HepG2 (cell line): ENCODE data around the gene UBC. TPM values are rescaled to one million over a fixed set of nuclear protein-coding genes. Genes with fewer than 3 reads are reported as not detected.
A peak's percentile ranks its signal among the peaks of the same experiment; 100 is the strongest.

Experiments
- DR1 ChIP-seq: sonication (generic); formaldehyde crosslinking; IDR thresholded peaks from 2 replicates; pipeline ENCODE4 v1.8.0; 2021; ENCODE audit warnings: mild to moderate bottlenecking, missing genetic modification reagents, inconsistent platforms
- ETV5 ChIP-seq: IDR thresholded peaks from 2 replicates; pipeline ENCODE4 v1.6.1; 2018; ENCODE audit warnings: missing biosample characterization, missing genetic modification reagents, inconsistent platforms, borderline replicate concordance
- MBNL3 ChIP-seq: fragments of 250-450 bp; sonication (Bioruptor Pico); conservative IDR thresholded peaks from 2 replicates; pipeline ENCODE4 v1.8.0; 2022; ENCODE audit warnings: mild to moderate bottlenecking, inconsistent platforms
- RFX3 ChIP-seq: IDR thresholded peaks from 2 replicates; pipeline ENCODE4 v1.6.1; 2016; ENCODE audit warnings: missing biosample characterization, missing genetic modification reagents
- RXRA ChIP-seq: sonication (generic); formaldehyde crosslinking; IDR thresholded peaks from 2 replicates; pipeline ENCODE4 v1.5.1; 2020; ENCODE audit warnings: missing genetic modification reagents
- ZBTB20 ChIP-seq: sonication (generic); formaldehyde crosslinking; IDR thresholded peaks from 2 replicates; pipeline ENCODE4 v1.8.1; 2023; ENCODE audit warnings: missing genetic modification reagents, low read depth, mild to moderate bottlenecking, borderline replicate concordance
- ZFYVE20 ChIP-seq: sonication (generic); formaldehyde crosslinking; IDR thresholded peaks from 2 replicates; pipeline ENCODE4 v1.8.0; 2023; ENCODE audit warnings: low read depth, mild to moderate bottlenecking, moderate library complexity, missing genetic modification reagents, borderline replicate concordance
- ZNF160 ChIP-seq: sonication (generic); formaldehyde crosslinking; IDR thresholded peaks from 2 replicates; pipeline ENCODE4 v1.8.0; 2022; ENCODE audit warnings: mild to moderate bottlenecking, inconsistent platforms, missing genetic modification reagents
- ZNF337 ChIP-seq: sonication (generic); formaldehyde crosslinking; IDR thresholded peaks from 2 replicates; pipeline ENCODE4 v1.5.1; 2020; ENCODE audit warnings: missing genetic modification reagents, low read depth, mild to moderate bottlenecking, borderline replicate concordance
- ZNF451 ChIP-seq: sonication (generic); formaldehyde crosslinking; IDR thresholded peaks from 2 replicates; pipeline ENCODE4 v1.5.0; 2020; ENCODE audit warnings: mild to moderate bottlenecking, missing genetic modification reagents
- ZNF713 ChIP-seq: sonication (generic); formaldehyde crosslinking; IDR thresholded peaks from 2 replicates; pipeline ENCODE4 v1.4.0; 2020; ENCODE audit warnings: mild to moderate bottlenecking, missing genetic modification reagents
- ZNF766 ChIP-seq: sonication (generic); formaldehyde crosslinking; IDR thresholded peaks from 2 replicates; pipeline ENCODE4 v1.5.0; 2020; ENCODE audit warnings: missing genetic modification reagents, borderline replicate concordance
- polyA plus RNA-seq, 8 experiments: library from polyadenylated mRNA; depleted of rRNA in 3 of 8; stranded (reverse) in 7 of 8; unstranded in 1 of 8; fragments of >200 nt; fragmentation: Illumina TruSeq in 4 of 8; extraction: Trizol in 4 of 8; gene quantifications; 2 replicates each; pipeline versions ENCODE4 v1.2.1 to v1.2.3, GENCODE V29; 2011 to 2016; ENCODE audit warnings: low read depth in 4 of 8, missing spikeins in 1 of 8, mixed read lengths in 1 of 8; ENCODE audit not compliant: insufficient read depth in 1 of 8
- total RNA-seq, 5 experiments: library from RNA; depleted of rRNA; stranded (reverse); fragments of >200 nt; fragmentation: Illumina TruSeq; extraction: Trizol; gene quantifications; 2 replicates each; pipeline ENCODE4 v1.2.3, GENCODE V29; 2016; ENCODE audit warnings: low read depth in 1 of 5
- TF ChIP-seq, protein P1 (sequence below): sonication (generic); formaldehyde crosslinking; IDR thresholded peaks from 2 replicates; pipeline ENCODE4 v1.5.0; 2020; ENCODE audit warnings: mild to moderate bottlenecking, missing genetic modification reagents
- TF ChIP-seq, protein P2 (sequence below): sonication (generic); formaldehyde crosslinking; IDR thresholded peaks from 2 replicates; pipeline ENCODE4 v1.4.0; 2020; ENCODE audit warnings: low read depth, mild to moderate bottlenecking, missing genetic modification reagents
- TF ChIP-seq, protein P3 (sequence below): sonication (generic); formaldehyde crosslinking; IDR thresholded peaks from 2 replicates; pipeline ENCODE4 v1.5.0; 2020; ENCODE audit warnings: mild to moderate bottlenecking, missing genetic modification reagents

UBC gene
- total and polyA plus RNA-seq, 2 of the 13 experiments (the other 11 are each of a cell fraction or from before 2014, with no cell fraction given) = 805 to 1,432 TPM

DNA sequence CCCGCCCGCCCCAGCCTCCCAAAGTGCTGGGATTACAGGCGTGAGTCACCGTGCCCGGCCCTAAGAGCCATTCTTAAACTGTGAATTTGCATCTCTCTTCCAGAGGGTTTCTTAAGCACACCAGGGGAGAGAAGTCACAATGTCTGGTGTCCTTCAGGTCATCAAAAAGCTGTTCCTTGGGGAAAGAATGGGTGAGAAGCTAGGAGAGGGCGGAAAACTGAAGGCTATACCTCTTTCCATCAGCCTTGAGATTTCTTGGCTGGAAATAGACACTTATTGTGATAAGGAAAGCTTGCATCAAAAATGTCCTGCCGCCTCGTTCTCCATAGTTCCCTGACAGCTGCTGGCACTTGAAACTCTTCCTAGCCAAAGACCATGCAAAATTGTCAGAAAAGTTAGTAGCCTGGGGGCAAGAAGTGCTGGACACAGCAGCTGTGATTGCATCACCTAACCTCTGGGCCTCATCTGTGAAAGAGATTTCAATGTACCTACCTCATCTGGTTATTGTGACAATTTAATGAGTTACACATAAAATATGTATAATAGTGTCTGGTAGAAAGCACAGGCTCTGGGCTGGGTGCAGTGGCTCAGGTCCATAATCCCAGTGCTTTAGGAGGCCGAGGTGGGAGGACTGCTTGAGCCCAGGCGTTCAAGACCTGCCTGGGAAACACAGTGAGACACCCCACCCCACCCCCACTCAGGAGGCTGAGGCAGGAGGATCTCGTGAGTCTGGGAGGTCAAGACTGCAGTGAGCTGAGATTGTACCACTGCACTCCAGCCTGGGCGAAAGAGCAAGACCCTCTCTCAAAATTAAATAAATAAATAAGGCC, 9.7 kb upstream of the UBC start (continued):
- TF ChIP-seq ZBTB20 (CRISPR knock-in tag) (no peak), ETV5 (CRISPR knock-in tag) (no peak), RFX3 (CRISPR knock-in tag) (no peak), MBNL3 (no peak), ZNF160 (CRISPR knock-in tag) (no peak), DR1 (CRISPR knock-in tag) (no peak), ZNF337 (CRISPR knock-in tag) (no peak), ZNF713 (CRISPR knock-in tag) (no peak), RXRA (CRISPR knock-in tag) (no peak), ZFYVE20 (CRISPR knock-in tag) (no peak), ZNF766 (CRISPR knock-in tag) (no peak), ZNF451 (CRISPR knock-in tag) (no peak)
- TF ChIP-seq, protein P1, sequence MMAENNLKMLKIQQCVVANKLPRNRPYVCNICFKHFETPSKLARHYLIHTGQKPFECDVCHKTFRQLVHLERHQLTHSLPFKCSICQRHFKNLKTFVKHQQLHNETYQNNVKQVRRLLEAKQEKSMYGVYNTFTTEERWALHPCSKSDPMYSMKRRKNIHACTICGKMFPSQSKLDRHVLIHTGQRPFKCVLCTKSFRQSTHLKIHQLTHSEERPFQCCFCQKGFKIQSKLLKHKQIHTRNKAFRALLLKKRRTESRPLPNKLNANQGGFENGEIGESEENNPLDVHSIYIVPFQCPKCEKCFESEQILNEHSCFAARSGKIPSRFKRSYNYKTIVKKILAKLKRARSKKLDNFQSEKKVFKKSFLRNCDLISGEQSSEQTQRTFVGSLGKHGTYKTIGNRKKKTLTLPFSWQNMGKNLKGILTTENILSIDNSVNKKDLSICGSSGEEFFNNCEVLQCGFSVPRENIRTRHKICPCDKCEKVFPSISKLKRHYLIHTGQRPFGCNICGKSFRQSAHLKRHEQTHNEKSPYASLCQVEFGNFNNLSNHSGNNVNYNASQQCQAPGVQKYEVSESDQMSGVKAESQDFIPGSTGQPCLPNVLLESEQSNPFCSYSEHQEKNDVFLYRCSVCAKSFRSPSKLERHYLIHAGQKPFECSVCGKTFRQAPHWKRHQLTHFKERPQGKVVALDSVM (CRISPR knock-in tag) = peak; percentile 99
- TF ChIP-seq, protein P2, sequence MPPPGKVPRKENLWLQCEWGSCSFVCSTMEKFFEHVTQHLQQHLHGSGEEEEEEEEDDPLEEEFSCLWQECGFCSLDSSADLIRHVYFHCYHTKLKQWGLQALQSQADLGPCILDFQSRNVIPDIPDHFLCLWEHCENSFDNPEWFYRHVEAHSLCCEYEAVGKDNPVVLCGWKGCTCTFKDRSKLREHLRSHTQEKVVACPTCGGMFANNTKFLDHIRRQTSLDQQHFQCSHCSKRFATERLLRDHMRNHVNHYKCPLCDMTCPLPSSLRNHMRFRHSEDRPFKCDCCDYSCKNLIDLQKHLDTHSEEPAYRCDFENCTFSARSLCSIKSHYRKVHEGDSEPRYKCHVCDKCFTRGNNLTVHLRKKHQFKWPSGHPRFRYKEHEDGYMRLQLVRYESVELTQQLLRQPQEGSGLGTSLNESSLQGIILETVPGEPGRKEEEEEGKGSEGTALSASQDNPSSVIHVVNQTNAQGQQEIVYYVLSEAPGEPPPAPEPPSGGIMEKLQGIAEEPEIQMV (CRISPR knock-in tag) = no peak
- TF ChIP-seq, protein P3, sequence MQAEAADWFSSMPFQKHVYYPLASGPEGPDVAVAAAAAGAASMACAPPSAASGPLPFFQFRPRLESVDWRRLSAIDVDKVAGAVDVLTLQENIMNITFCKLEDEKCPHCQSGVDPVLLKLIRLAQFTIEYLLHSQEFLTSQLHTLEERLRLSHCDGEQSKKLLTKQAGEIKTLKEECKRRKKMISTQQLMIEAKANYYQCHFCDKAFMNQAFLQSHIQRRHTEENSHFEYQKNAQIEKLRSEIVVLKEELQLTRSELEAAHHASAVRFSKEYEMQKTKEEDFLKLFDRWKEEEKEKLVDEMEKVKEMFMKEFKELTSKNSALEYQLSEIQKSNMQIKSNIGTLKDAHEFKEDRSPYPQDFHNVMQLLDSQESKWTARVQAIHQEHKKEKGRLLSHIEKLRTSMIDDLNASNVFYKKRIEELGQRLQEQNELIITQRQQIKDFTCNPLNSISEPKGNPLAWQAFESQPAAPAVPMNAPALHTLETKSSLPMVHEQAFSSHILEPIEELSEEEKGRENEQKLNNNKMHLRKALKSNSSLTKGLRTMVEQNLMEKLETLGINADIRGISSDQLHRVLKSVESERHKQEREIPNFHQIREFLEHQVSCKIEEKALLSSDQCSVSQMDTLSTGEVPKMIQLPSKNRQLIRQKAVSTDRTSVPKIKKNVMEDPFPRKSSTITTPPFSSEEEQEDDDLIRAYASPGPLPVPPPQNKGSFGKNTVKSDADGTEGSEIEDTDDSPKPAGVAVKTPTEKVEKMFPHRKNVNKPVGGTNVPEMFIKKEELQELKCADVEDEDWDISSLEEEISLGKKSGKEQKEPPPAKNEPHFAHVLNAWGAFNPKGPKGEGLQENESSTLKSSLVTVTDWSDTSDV (CRISPR knock-in tag) = no peak
